NCI-H1092 treated with DMSO at 0.1 percent for 48 hours (cell line): ENCODE results near the gene PALLD.
"Not testable (repeated sequence)": the region's sequence is repeated elsewhere in the genome, so short reads cannot be mapped to it uniquely, and the experiment has no call there.

Experiments used
- DNase-seq: peaks from one replicate; lab custom pipeline; 2025; lab: John Stamatoyannopoulos, UW

Gene PALLD

GRCh38 chr4:168677063-168677462, 180.2 kb downstream of the PALLD start:
- peak; percentile 36 for DNase-seq

- DNase-seq, result no peak
These were observed 181.0 kb downstream of the PALLD start for GRCh38 chr4:168677879-168678278.

GRCh38 chr4:168678751-168679366, 182.0 kb downstream of the PALLD start:
- DNase-seq, result no peak

- no peak for DNase-seq
These were observed 182.5 kb downstream of the PALLD start for GRCh38 chr4:168679397-168679796.

- no peak for DNase-seq
These were observed 183.0 kb downstream of the PALLD start for GRCh38 chr4:168679819-168680218.

- DNase-seq, result no peak
These were observed 186.1 kb downstream of the PALLD start for GRCh38 chr4:168682898-168683500.

- no peak for DNase-seq
These were observed 186.7 kb downstream of the PALLD start for GRCh38 chr4:168683595-168683994.

- DNase-seq, result no peak
These were observed 188.4 kb downstream of the PALLD start for GRCh38 chr4:168685136-168685809.

- DNase-seq, result no peak
These were observed 191.7 kb downstream of the PALLD start for GRCh38 chr4:168688584-168688983.

- no peak for DNase-seq
These were observed 192.9 kb downstream of the PALLD start for GRCh38 chr4:168689791-168690190.

GRCh38 chr4:168690199-168690598, 193.3 kb downstream of the PALLD start:
- no peak for DNase-seq

- no peak for DNase-seq
These were observed 194.9 kb downstream of the PALLD start for GRCh38 chr4:168691631-168692369.

GRCh38 chr4:168693750-168694490, 197.1 kb downstream of the PALLD start:
- no peak for DNase-seq

GRCh38 chr4:168694667-168695066, 197.8 kb downstream of the PALLD start:
- no peak for DNase-seq

GRCh38 chr4:168695288-168695687, 198.4 kb downstream of the PALLD start:
- no peak for DNase-seq

- no peak for DNase-seq
These were observed 199.4 kb downstream of the PALLD start for GRCh38 chr4:168696280-168696679.

GRCh38 chr4:168696826-168697225, 200.0 kb downstream of the PALLD start:
- DNase-seq, result no peak

GRCh38 chr4:168699224-168699878, 202.5 kb downstream of the PALLD start:
- DNase-seq, result peak; percentile 49

GRCh38 chr4:168701061-168701460, 204.2 kb downstream of the PALLD start:
- DNase-seq, result no peak

- not testable (repeated sequence) for DNase-seq
These were observed 205.8 kb downstream of the PALLD start for GRCh38 chr4:168702581-168703087.

GRCh38 chr4:168705121-168705520, 208.3 kb downstream of the PALLD start:
- no peak for DNase-seq
